Parathyroid adenoma (tissue), 2 donors: ENCODE data around the gene PDE6B.

Experiments
- H2AFZ ChIP-seq: fragments of 300-600 bp; sonication (generic); one replicate; pipeline ENCODE4 v1.7.0; 2017; ENCODE audit warnings: antibody characterized with exemption, mild to moderate bottlenecking
- H3K27ac ChIP-seq: fragments of 300-600 bp; sonication (generic); one replicate; pipeline ENCODE4 v1.7.0; 2017
- H3K27me3 ChIP-seq: fragments of 300-600 bp; sonication (generic); one replicate; pipeline ENCODE4 v1.7.0; 2017; ENCODE audit warnings: low read length; ENCODE audit not compliant: control insufficient read depth, insufficient read depth
- H3K36me3 ChIP-seq: fragments of 300-600 bp; sonication (generic); one replicate; pipeline ENCODE4 v1.7.0; 2017; ENCODE audit warnings: low read length; ENCODE audit not compliant: control insufficient read depth, insufficient read depth
- H3K4me1 ChIP-seq: fragments of 300-600 bp; sonication (generic); one replicate; pipeline ENCODE4 v1.7.0; 2017; ENCODE audit warnings: control low read depth
- H3K4me2 ChIP-seq: fragments of 300-600 bp; sonication (generic); one replicate; pipeline ENCODE4 v1.7.0; 2017; ENCODE audit warnings: low read length
- H3K4me3 ChIP-seq: fragments of 300-600 bp; sonication (generic); one replicate; pipeline ENCODE4 v1.7.0; 2017; ENCODE audit warnings: low read depth, low read length
- H3K79me2 ChIP-seq: fragments of 300-600 bp; sonication (generic); one replicate; pipeline ENCODE4 v1.7.0; 2017; ENCODE audit warnings: control low read depth
- H3K9ac ChIP-seq: fragments of 300-600 bp; sonication (generic); one replicate; pipeline ENCODE4 v1.7.0; 2017; ENCODE audit warnings: mild to moderate bottlenecking
- H3K9me3 ChIP-seq: fragments of 300-600 bp; sonication (generic); one replicate; pipeline ENCODE4 v1.7.0; 2017; ENCODE audit warnings: low read length; ENCODE audit not compliant: control insufficient read depth
- CTCF ChIP-seq: fragments of 300-600 bp; sonication (generic); IDR thresholded peaks from one replicate; pipeline ENCODE4 v1.7.0; 2017; ENCODE audit warnings: antibody characterized with exemption, mild to moderate bottlenecking
- donor health status: primary hyperparathyroidism.

Gene PDE6B

GRCh38 chr4:660401-660800, 35.0 kb downstream of the PDE6B start:
- Histone ChIP-seq H3K27me3 (no peaks in the 10 kb centered on the region), H3K36me3 (no peaks in the 10 kb centered on the region), H3K27ac (no peak overlapping the region), H3K4me1 (no peaks in the 10 kb centered on the region), H3K9me3 (no peaks in the 10 kb centered on the region), H2AFZ (no peak overlapping the region), H3K9ac (no peak overlapping the region), H3K4me3 (no peak overlapping the region), H3K4me2 (no peak overlapping the region), H3K79me2 (no peaks in the 10 kb centered on the region)
- no peak for TF ChIP-seq CTCF

- Histone ChIP-seq H3K27me3 (no peaks in the 10 kb centered on the region), H2AFZ (no peak overlapping the region), H3K27ac (no peak overlapping the region), H3K9me3 (no peaks in the 10 kb centered on the region), H3K4me2 (no peak overlapping the region), H3K79me2 (no peaks in the 10 kb centered on the region), H3K4me3 (no peak overlapping the region), H3K9ac (no peak overlapping the region), H3K4me1 (no peaks in the 10 kb centered on the region), H3K36me3 (no peaks in the 10 kb centered on the region)
- no peak for TF ChIP-seq CTCF
These were observed 35.9 kb downstream of the PDE6B start for GRCh38 chr4:661231-661630.

- no peak overlapping the region for H3K27ac ChIP-seq
- no peak overlapping the region for H3K9ac ChIP-seq
- no peaks in the 10 kb centered on the region for H3K27me3 ChIP-seq
- H3K4me2 ChIP-seq = no peak overlapping the region
- H3K9me3 ChIP-seq = no peaks in the 10 kb centered on the region
- H3K4me3 ChIP-seq = no peak overlapping the region
- no peak for TF ChIP-seq CTCF
- H3K36me3 ChIP-seq = no peaks in the 10 kb centered on the region
- H2AFZ ChIP-seq = no peak overlapping the region
- no peaks in the 10 kb centered on the region for H3K79me2 ChIP-seq
- no peaks in the 10 kb centered on the region for H3K4me1 ChIP-seq
These were observed 36.7 kb downstream of the PDE6B start for GRCh38 chr4:661881-662761.

- H3K36me3 ChIP-seq = no peaks in the 10 kb centered on the region
- H2AFZ ChIP-seq = peak overlapping the region; percentile 72
- peak overlapping the region; percentile 67 for H3K4me3 ChIP-seq
- no peaks in the 10 kb centered on the region for H3K79me2 ChIP-seq
- H3K27me3 ChIP-seq = no peaks in the 10 kb centered on the region
- no peaks in the 10 kb centered on the region for H3K9me3 ChIP-seq
- H3K9ac ChIP-seq = no peak overlapping the region
- TF ChIP-seq CTCF = no peak
- no peaks in the 10 kb centered on the region for H3K4me1 ChIP-seq
- H3K4me2 ChIP-seq = peak overlapping the region; percentile 70
- H3K27ac ChIP-seq = no peak overlapping the region
These were observed 37.7 kb downstream of the PDE6B start for GRCh38 chr4:663046-663437.
